GM23338 (cell line): Measurements from ENCODE around the gene ADSL. TPM values are rescaled to one million over a fixed set of nuclear protein-coding genes. Genes with fewer than 3 reads are reported as not detected.

Experiments used
- ATAC-seq: fragments of 200-7000 bp; cut with Tn5 transposase; 3 replicates; pipeline ENCODE4 v1.9.1; 2020
- DNase-seq: peaks from one replicate; pipeline ENCODE4 v3.0.0-alpha.2; 2015; ENCODE audit warnings: low spot score
- H2AFZ ChIP-seq: fragments of 200-600 bp; sonication (generic); 2 replicates; pipeline ENCODE4 v1.8.0; 2016; ENCODE audit warnings: antibody characterized with exemption, mild to moderate bottlenecking, moderate library complexity
- H3F3A ChIP-seq: fragments of 200-600 bp; sonication (generic); replicated peaks from 2 replicates; pipeline ENCODE4 v1.8.0; 2017; ENCODE audit warnings: antibody characterized with exemption, mixed run types, low read depth
- H3K27ac ChIP-seq: fragments of 200-600 bp; sonication (generic); 2 replicates; pipeline ENCODE4 v1.6.1; 2016; ENCODE audit warnings: low read depth
- H3K27me3 ChIP-seq: fragments of 200-600 bp; sonication (generic); 2 replicates; pipeline ENCODE4 v1.8.0; 2016; ENCODE audit warnings: mild to moderate bottlenecking, mixed run types, moderate library complexity; ENCODE audit not compliant: insufficient read depth
- H3K36me3 ChIP-seq: fragments of 200-600 bp; sonication (generic); 2 replicates; pipeline ENCODE4 v1.8.0; 2016; ENCODE audit warnings: mild to moderate bottlenecking; ENCODE audit not compliant: insufficient read depth
- H3K4me1 ChIP-seq: fragments of 200-600 bp; sonication (generic); 2 replicates; pipeline ENCODE4 v1.8.0; 2016; ENCODE audit warnings: mild to moderate bottlenecking, moderate library complexity; ENCODE audit not compliant: insufficient read depth
- H3K4me2 ChIP-seq: fragments of 200-600 bp; sonication (generic); 2 replicates; pipeline ENCODE4 v1.7.1; 2017; ENCODE audit warnings: mixed run types
- H3K4me3 ChIP-seq: fragments of 200-600 bp; sonication (generic); 2 replicates; pipeline ENCODE4 v1.6.1; 2016; ENCODE audit warnings: mixed run types
- H3K79me2 ChIP-seq: fragments of 200-600 bp; sonication (generic); replicated peaks from 2 replicates; pipeline ENCODE4 v1.8.0; 2017; ENCODE audit warnings: mild to moderate bottlenecking; ENCODE audit not compliant: insufficient read depth
- H3K9me2 ChIP-seq: fragments of 200-600 bp; sonication (generic); 2 replicates; pipeline ENCODE4 v1.8.0; 2017; ENCODE audit not compliant: insufficient read depth
- H4K20me1 ChIP-seq: fragments of 200-600 bp; sonication (generic); replicated peaks from 2 replicates; pipeline ENCODE4 v1.8.0; 2017; ENCODE audit warnings: mild to moderate bottlenecking; ENCODE audit not compliant: insufficient read depth
- H3K27ac Mint-ChIP-seq: 2 replicates; pipeline ENCODE4 v1.8.0; 2020; ENCODE audit warnings: inconsistent platforms, mild to moderate bottlenecking, moderate library complexity, mixed read lengths
- H3K27me3 Mint-ChIP-seq: 3 replicates; pipeline ENCODE4 v1.8.0; 2022; ENCODE audit warnings: low read depth, mild to moderate bottlenecking, moderate library complexity, mixed read lengths, inconsistent platforms; ENCODE audit not compliant: insufficient read depth, poor library complexity
- H3K36me3 Mint-ChIP-seq: 3 replicates; pipeline ENCODE4 v1.8.0; 2021; ENCODE audit warnings: low read depth, mild to moderate bottlenecking, inconsistent platforms, moderate library complexity, mixed read lengths
- H3K4me1 Mint-ChIP-seq: 3 replicates; pipeline ENCODE4 v1.8.0; 2020; ENCODE audit warnings: mild to moderate bottlenecking, inconsistent platforms, mixed read lengths
- H3K4me3 Mint-ChIP-seq: 3 replicates; pipeline ENCODE4 v1.8.0; 2021; ENCODE audit warnings: moderate library complexity, mild to moderate bottlenecking, inconsistent platforms, mixed read lengths
- H3K9me3 Mint-ChIP-seq: 3 replicates; pipeline ENCODE4 v1.8.0; 2020; ENCODE audit warnings: moderate library complexity, mild to moderate bottlenecking, inconsistent platforms, mixed read lengths
- CREB1 ChIP-seq: fragments of 250-450 bp; sonication (Bioruptor Pico); IDR thresholded peaks from 2 replicates; pipeline ENCODE4 v1.5.0; 2020; ENCODE audit warnings: low read depth, mild to moderate bottlenecking, moderate library complexity
- EZH2 ChIP-seq: fragments of 200-600 bp; sonication (generic); IDR thresholded peaks from one replicate; pipeline ENCODE4 v1.8.0; 2017; ENCODE audit warnings: antibody characterized with exemption, mild to moderate bottlenecking, low read depth; ENCODE audit not compliant: unreplicated experiment
- EZH2phosphoT487 ChIP-seq: fragments of 200-600 bp; sonication (generic); IDR thresholded peaks from one replicate; pipeline ENCODE4 v1.8.1; 2018; ENCODE audit warnings: antibody characterized with exemption; ENCODE audit not compliant: unreplicated experiment
- JUNB ChIP-seq: IDR thresholded peaks from one replicate; pipeline ENCODE4 v1.6.1; 2016; ENCODE audit warnings: antibody characterized with exemption; ENCODE audit not compliant: unreplicated experiment
- NANOG ChIP-seq: IDR thresholded peaks from 2 replicates; pipeline ENCODE4 v1.6.1; 2016; ENCODE audit warnings: antibody characterized with exemption, borderline replicate concordance
- POLR2AphosphoS5 ChIP-seq: IDR thresholded peaks from 2 replicates; pipeline ENCODE4 v1.6.1; 2016; ENCODE audit warnings: antibody characterized with exemption, low read depth
- STAT1 ChIP-seq: IDR thresholded peaks from one replicate; pipeline ENCODE4 v1.6.1; 2016; ENCODE audit warnings: antibody characterized with exemption; ENCODE audit not compliant: unreplicated experiment
- ZNF114 ChIP-seq: fragments of 250-450 bp; sonication (Bioruptor Pico); IDR thresholded peaks from 2 replicates; pipeline ENCODE4 v1.5.0; 2020; ENCODE audit warnings: mild to moderate bottlenecking, moderate library complexity
- ZNF331 ChIP-seq: fragments of 250-450 bp; sonication (Bioruptor Pico); IDR thresholded peaks from 2 replicates; pipeline ENCODE4 v1.5.0; 2020; ENCODE audit warnings: low read depth, mild to moderate bottlenecking, moderate library complexity
- polyA plus RNA-seq: library from polyadenylated mRNA; unstranded; fragments of >200 nt; fragmentation: Nextera tagmentation; extraction: Ambion mirVana; gene quantifications from 2 replicates; pipeline ENCODE4 v1.2.1, GENCODE V29; 2016
- total RNA-seq: library from RNA; depleted of rRNA; stranded (reverse); fragments of >200 nt; shearing (Covaris generic); gene quantifications from 2 replicates; pipeline ENCODE4 v1.2.3, GENCODE V29; 2014
- TF ChIP-seq, protein P1 (sequence below): IDR thresholded peaks from 2 replicates; pipeline ENCODE4 v1.6.1; 2016; ENCODE audit warnings: antibody characterized with exemption
- TF ChIP-seq, protein P2 (sequence below): IDR thresholded peaks from one replicate; pipeline ENCODE4 v1.6.1; 2018; ENCODE audit warnings: antibody characterized with exemption; ENCODE audit not compliant: unreplicated experiment
- TF ChIP-seq, protein P3 (sequence below): fragments of 250-450 bp; sonication (Bioruptor Pico); IDR thresholded peaks from 2 replicates; pipeline ENCODE4 v1.5.0; 2020; ENCODE audit warnings: mild to moderate bottlenecking, moderate library complexity
- TF ChIP-seq, protein P4 (sequence below), 2 experiments: fragments of 200-600 bp in 1 of 2; sonication (generic) in 1 of 2; conservative IDR thresholded peaks; 2 replicates each; pipeline versions ENCODE4 v1.5.1 to v1.6.1; 2016 to 2017; ENCODE audit warnings: antibody characterized with exemption in 2 of 2, low read depth in 2 of 2, mild to moderate bottlenecking in 2 of 2, moderate library complexity in 1 of 2

The ADSL gene
- total and polyA plus RNA-seq, 2 experiments from 2014 or later: 120 to 232 TPM

DNA sequence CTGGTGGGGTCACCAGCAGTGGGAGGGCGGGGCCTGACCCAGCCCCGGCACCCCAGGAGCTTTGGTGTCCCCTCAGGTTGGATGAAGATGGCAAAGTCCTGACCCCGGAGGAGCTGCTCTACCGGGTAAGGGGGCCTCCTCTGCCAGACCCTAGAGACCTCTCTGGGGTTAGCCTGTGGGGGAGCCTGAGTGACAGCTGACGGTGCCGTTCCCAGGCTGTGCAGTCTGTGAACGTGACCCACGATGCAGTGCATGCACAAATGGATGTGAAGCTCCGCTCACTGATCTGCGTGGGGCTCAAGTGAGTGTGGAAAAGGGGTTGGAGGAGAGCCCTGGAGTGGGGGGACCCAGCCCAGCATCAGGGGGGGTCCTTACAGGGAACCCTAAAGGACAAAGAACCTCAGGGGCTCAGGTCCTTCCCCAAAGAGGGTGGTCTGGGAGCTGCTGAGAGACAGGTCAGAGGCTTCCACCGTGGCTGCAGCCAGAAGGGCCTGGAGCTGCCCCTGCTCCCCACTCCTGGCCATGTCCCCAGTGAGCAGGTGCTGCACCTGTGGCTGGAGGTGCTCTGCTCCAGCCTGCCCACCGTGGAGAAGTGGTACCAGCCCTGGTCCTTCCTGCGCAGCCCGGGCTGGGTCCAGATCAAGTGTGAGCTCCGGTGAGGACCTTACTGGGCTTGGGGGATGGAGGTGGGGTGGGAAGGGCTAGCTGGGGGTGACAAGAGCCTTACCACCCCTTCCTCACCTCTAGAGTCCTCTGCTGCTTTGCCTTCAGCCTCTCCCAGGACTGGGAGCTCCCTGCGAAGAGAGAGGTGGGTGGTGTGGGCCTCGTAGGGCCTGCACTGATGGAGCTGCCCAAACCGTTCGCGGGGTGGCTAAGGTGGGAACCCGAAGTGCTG lies 62.7 kb downstream of the ADSL start:
- Histone ChIP-seq H3K36me3 (peaks cover 7% of the 10 kb centered on the region; the same call in 1 of the 2 replicates), H3K79me2 (no peaks in the 10 kb centered on the region)

More for the DNA sequence above, 62.7 kb downstream of the ADSL start:
- Mint-ChIP-seq H3K27me3 (peaks cover 8% of the 10 kb centered on the region), H3K9me3 (peaks cover 2% of the 10 kb centered on the region; the same call in 2 of the 3 replicates), H3K4me1 (no peaks in the 10 kb centered on the region), H3K4me3 (no peak overlapping the region), H3K36me3 (peaks cover 18% of the 10 kb centered on the region), H3K27ac (no peak overlapping the region)
- no peaks in the 10 kb centered on the region for H3F3A ChIP-seq
- no peak overlapping the region for H3K4me3 ChIP-seq
- H3K9me2 ChIP-seq: no peaks in the 10 kb centered on the region
- TF ChIP-seq STAT1 (no peak), POLR2AphosphoS5 (no peak), ZNF114 (CRISPR knock-in tag) (no peak), CREB1 (CRISPR knock-in tag) (no peak), EZH2phosphoT487 (no peak), NANOG (no peak), EZH2 (no peak), ZNF331 (no peak), JUNB (no peak)
- TF ChIP-seq, protein P1, sequence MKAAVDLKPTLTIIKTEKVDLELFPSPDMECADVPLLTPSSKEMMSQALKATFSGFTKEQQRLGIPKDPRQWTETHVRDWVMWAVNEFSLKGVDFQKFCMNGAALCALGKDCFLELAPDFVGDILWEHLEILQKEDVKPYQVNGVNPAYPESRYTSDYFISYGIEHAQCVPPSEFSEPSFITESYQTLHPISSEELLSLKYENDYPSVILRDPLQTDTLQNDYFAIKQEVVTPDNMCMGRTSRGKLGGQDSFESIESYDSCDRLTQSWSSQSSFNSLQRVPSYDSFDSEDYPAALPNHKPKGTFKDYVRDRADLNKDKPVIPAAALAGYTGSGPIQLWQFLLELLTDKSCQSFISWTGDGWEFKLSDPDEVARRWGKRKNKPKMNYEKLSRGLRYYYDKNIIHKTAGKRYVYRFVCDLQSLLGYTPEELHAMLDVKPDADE: no peak
- TF ChIP-seq, protein P2, sequence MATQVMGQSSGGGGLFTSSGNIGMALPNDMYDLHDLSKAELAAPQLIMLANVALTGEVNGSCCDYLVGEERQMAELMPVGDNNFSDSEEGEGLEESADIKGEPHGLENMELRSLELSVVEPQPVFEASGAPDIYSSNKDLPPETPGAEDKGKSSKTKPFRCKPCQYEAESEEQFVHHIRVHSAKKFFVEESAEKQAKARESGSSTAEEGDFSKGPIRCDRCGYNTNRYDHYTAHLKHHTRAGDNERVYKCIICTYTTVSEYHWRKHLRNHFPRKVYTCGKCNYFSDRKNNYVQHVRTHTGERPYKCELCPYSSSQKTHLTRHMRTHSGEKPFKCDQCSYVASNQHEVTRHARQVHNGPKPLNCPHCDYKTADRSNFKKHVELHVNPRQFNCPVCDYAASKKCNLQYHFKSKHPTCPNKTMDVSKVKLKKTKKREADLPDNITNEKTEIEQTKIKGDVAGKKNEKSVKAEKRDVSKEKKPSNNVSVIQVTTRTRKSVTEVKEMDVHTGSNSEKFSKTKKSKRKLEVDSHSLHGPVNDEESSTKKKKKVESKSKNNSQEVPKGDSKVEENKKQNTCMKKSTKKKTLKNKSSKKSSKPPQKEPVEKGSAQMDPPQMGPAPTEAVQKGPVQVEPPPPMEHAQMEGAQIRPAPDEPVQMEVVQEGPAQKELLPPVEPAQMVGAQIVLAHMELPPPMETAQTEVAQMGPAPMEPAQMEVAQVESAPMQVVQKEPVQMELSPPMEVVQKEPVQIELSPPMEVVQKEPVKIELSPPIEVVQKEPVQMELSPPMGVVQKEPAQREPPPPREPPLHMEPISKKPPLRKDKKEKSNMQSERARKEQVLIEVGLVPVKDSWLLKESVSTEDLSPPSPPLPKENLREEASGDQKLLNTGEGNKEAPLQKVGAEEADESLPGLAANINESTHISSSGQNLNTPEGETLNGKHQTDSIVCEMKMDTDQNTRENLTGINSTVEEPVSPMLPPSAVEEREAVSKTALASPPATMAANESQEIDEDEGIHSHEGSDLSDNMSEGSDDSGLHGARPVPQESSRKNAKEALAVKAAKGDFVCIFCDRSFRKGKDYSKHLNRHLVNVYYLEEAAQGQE: no peak
- TF ChIP-seq, protein P3, sequence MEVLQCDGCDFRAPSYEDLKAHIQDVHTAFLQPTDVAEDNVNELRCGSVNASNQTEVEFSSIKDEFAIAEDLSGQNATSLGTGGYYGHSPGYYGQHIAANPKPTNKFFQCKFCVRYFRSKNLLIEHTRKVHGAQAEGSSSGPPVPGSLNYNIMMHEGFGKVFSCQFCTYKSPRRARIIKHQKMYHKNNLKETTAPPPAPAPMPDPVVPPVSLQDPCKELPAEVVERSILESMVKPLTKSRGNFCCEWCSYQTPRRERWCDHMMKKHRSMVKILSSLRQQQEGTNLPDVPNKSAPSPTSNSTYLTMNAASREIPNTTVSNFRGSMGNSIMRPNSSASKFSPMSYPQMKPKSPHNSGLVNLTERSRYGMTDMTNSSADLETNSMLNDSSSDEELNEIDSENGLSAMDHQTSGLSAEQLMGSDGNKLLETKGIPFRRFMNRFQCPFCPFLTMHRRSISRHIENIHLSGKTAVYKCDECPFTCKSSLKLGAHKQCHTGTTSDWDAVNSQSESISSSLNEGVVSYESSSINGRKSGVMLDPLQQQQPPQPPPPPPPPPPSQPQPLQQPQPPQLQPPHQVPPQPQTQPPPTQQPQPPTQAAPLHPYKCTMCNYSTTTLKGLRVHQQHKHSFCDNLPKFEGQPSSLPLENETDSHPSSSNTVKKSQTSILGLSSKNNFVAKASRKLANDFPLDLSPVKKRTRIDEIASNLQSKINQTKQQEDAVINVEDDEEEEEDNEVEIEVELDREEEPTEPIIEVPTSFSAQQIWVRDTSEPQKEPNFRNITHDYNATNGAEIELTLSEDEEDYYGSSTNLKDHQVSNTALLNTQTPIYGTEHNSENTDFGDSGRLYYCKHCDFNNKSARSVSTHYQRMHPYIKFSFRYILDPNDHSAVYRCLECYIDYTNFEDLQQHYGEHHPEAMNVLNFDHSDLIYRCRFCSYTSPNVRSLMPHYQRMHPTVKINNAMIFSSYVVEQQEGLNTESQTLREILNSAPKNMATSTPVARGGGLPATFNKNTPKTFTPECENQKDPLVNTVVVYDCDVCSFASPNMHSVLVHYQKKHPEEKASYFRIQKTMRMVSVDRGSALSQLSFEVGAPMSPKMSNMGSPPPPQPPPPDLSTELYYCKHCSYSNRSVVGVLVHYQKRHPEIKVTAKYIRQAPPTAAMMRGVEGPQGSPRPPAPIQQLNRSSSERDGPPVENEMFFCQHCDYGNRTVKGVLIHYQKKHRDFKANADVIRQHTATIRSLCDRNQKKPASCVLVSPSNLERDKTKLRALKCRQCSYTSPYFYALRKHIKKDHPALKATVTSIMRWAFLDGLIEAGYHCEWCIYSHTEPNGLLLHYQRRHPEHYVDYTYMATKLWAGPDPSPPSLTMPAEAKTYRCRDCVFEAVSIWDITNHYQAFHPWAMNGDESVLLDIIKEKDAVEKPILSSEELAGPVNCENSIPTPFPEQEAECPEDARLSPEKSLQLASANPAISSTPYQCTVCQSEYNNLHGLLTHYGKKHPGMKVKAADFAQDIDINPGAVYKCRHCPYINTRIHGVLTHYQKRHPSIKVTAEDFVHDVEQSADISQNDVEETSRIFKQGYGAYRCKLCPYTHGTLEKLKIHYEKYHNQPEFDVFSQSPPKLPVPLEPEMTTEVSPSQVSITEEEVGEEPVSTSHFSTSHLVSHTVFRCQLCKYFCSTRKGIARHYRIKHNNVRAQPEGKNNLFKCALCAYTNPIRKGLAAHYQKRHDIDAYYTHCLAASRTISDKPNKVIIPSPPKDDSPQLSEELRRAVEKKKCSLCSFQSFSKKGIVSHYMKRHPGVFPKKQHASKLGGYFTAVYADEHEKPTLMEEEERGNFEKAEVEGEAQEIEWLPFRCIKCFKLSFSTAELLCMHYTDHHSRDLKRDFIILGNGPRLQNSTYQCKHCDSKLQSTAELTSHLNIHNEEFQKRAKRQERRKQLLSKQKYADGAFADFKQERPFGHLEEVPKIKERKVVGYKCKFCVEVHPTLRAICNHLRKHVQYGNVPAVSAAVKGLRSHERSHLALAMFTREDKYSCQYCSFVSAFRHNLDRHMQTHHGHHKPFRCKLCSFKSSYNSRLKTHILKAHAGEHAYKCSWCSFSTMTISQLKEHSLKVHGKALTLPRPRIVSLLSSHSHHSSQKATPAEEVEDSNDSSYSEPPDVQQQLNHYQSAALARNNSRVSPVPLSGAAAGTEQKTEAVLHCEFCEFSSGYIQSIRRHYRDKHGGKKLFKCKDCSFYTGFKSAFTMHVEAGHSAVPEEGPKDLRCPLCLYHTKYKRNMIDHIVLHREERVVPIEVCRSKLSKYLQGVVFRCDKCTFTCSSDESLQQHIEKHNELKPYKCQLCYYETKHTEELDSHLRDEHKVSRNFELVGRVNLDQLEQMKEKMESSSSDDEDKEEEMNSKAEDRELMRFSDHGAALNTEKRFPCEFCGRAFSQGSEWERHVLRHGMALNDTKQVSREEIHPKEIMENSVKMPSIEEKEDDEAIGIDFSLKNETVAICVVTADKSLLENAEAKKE (CRISPR knock-in tag): no peak
- TF ChIP-seq, protein P4, sequence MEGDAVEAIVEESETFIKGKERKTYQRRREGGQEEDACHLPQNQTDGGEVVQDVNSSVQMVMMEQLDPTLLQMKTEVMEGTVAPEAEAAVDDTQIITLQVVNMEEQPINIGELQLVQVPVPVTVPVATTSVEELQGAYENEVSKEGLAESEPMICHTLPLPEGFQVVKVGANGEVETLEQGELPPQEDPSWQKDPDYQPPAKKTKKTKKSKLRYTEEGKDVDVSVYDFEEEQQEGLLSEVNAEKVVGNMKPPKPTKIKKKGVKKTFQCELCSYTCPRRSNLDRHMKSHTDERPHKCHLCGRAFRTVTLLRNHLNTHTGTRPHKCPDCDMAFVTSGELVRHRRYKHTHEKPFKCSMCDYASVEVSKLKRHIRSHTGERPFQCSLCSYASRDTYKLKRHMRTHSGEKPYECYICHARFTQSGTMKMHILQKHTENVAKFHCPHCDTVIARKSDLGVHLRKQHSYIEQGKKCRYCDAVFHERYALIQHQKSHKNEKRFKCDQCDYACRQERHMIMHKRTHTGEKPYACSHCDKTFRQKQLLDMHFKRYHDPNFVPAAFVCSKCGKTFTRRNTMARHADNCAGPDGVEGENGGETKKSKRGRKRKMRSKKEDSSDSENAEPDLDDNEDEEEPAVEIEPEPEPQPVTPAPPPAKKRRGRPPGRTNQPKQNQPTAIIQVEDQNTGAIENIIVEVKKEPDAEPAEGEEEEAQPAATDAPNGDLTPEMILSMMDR (conservative IDR thresholded peaks at IDR 0.05; ENCODE audit: low read depth in 2 of 2): no peak
- DNase-seq (no peak), ATAC-seq (no peak)
- H2AFZ ChIP-seq: no peak overlapping the region
- no peaks in the 10 kb centered on the region for H3K4me1 ChIP-seq
- H3K27me3 ChIP-seq: no peaks in the 10 kb centered on the region
- H4K20me1 ChIP-seq: no peaks in the 10 kb centered on the region
- H3K4me2 ChIP-seq: no peak overlapping the region
- H3K27ac ChIP-seq: no peak overlapping the region
